Tibial artery (tissue), 4 donors: Measurements from ENCODE around the gene VANGL2.

Source experiments
- DNase-seq, 2 donors: peaks; one replicate each; pipeline ENCODE4 v3.0.0-alpha.2; 2019
- H3K27ac ChIP-seq, 2 donors: fragments of 200-600 bp; sonication (generic) in 1 of 2; 1 replicate in 1 of 2; 2 replicates in 1 of 2; pipeline ENCODE4 v1.5.1; 2018 to 2019; ENCODE audit warnings: mild to moderate bottlenecking in 1 of 2
- H3K27me3 ChIP-seq, 2 donors: fragments of 200-600 bp; sonication (generic) in 1 of 2; one replicate each; pipeline versions ENCODE4 v1.5.1 to v1.6.0; 2016 to 2019
- H3K36me3 ChIP-seq, 3 donors: fragments of 200-600 bp; sonication (generic) in 2 of 3; one replicate each; pipeline ENCODE4 v1.5.1; 2016 to 2019; ENCODE audit warnings: mild to moderate bottlenecking in 2 of 3
- H3K4me1 ChIP-seq, 4 donors: fragments of 200-600 bp; sonication (generic) in 2 of 4; 1 replicate in 3 of 4; 2 replicates in 1 of 4; pipeline ENCODE4 v1.5.1; 2016 to 2019
- H3K4me3 ChIP-seq, 2 donors: fragments of 200-600 bp; sonication (generic) in 1 of 2; 1 replicate in 1 of 2; 2 replicates in 1 of 2; pipeline ENCODE4 v1.5.1; 2018 to 2019; ENCODE audit warnings: mild to moderate bottlenecking in 2 of 2
- H3K9me3 ChIP-seq, 3 donors: fragments of 200-600 bp; sonication (generic) in 1 of 3; one replicate each; pipeline ENCODE4 v1.5.1; 2016 to 2019
- intact Hi-C: fragments of 100-400 bp; cut with DNase I; formaldehyde crosslinking; loops from one replicate; pipeline ENCODE4 v1.15.0; 2023; ENCODE audit warnings: low total_unique reads
- TF ChIP-seq, protein P1 (sequence below), 2 experiments: fragments of 200-600 bp in 1 of 2; fragments of 450-650 bp in 1 of 2; IDR thresholded peaks; one replicate each; pipeline ENCODE4 v1.5.1; 2017 to 2019; ENCODE audit warnings: antibody characterized with exemption in 2 of 2, mild to moderate bottlenecking in 1 of 2, moderate library complexity in 1 of 2

The VANGL2 gene

DNA sequence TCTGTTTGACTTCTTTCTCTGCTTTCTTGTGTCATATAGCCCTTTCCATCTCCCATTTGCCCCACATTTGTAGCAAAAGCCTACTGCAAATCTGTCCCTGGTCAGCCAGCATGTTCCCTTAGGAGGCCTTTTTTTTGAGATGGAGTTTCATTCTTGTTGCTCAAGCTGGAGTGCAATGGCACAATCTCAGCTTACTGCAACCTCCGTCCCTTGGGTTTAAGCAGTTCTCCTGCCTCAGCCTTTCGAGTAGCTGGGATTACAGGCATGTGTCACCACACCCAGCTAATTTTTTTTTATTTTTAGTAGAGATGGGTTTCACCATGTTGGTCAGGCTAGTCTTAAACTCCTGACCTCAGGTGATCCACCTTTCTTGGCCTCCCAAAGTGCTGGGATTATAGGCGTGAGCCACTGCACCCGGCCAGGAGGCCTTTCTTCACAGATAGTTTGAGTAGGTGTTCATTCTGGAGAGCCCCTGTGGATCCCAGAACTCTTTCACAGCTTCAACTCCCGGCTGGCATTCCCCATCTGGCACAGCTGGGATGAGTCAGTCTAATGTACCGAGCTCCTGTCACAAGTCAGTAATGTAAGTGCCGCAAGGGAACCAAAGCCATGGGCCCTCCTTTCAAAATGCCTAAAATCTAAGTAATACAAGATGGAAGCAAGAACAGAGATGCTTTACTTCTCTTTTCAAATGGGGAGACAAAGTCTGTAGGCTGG lies 42.9 kb upstream of the VANGL2 start:
- H3K36me3 ChIP-seq: peaks cover 48 to 83% (median 63%) of the 10 kb centered on the region in 3 donors
- DNase-seq: no peak
- intact Hi-C loops: no loop called here
- no peaks in the 10 kb centered on the region for H3K9me3 ChIP-seq
- no peaks in the 10 kb centered on the region for H3K4me1 ChIP-seq
- H3K27ac ChIP-seq: no peak overlapping the region
- no peak overlapping the region for H3K4me3 ChIP-seq
- TF ChIP-seq, protein P1, sequence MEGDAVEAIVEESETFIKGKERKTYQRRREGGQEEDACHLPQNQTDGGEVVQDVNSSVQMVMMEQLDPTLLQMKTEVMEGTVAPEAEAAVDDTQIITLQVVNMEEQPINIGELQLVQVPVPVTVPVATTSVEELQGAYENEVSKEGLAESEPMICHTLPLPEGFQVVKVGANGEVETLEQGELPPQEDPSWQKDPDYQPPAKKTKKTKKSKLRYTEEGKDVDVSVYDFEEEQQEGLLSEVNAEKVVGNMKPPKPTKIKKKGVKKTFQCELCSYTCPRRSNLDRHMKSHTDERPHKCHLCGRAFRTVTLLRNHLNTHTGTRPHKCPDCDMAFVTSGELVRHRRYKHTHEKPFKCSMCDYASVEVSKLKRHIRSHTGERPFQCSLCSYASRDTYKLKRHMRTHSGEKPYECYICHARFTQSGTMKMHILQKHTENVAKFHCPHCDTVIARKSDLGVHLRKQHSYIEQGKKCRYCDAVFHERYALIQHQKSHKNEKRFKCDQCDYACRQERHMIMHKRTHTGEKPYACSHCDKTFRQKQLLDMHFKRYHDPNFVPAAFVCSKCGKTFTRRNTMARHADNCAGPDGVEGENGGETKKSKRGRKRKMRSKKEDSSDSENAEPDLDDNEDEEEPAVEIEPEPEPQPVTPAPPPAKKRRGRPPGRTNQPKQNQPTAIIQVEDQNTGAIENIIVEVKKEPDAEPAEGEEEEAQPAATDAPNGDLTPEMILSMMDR (IDR thresholded peaks at IDR 0.05): no peak
- H3K27me3 ChIP-seq: no peaks in the 10 kb centered on the region

DNA sequence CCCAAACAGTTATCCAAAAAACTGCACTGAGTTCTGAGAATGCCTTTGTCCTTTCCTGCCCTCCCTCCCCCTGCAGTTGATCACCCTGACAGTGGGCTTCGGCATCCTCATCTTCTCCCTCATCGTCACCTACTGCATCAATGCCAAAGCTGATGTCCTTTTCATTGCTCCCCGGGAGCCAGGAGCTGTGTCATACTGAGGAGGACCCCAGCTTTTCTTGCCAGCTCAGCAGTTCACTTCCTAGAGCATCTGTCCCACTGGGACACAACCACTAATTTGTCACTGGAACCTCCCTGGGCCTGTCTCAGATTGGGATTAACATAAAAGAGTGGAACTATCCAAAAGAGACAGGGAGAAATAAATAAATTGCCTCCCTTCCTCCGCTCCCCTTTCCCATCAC lies 42.3 kb upstream of the VANGL2 start:
- TF ChIP-seq, protein P1 (IDR thresholded peaks at IDR 0.05): no peak
- Histone ChIP-seq H3K9me3 (no peaks in the 10 kb centered on the region), H3K27me3 (no peaks in the 10 kb centered on the region), H3K36me3 (peaks cover 41 to 77% (median 57%) of the 10 kb centered on the region in 3 donors), H3K27ac (no peak overlapping the region), H3K4me3 (no peak overlapping the region), H3K4me1 (no peaks in the 10 kb centered on the region)
- DNase-seq: no peak
- intact Hi-C loops: no loop called here

DNA sequence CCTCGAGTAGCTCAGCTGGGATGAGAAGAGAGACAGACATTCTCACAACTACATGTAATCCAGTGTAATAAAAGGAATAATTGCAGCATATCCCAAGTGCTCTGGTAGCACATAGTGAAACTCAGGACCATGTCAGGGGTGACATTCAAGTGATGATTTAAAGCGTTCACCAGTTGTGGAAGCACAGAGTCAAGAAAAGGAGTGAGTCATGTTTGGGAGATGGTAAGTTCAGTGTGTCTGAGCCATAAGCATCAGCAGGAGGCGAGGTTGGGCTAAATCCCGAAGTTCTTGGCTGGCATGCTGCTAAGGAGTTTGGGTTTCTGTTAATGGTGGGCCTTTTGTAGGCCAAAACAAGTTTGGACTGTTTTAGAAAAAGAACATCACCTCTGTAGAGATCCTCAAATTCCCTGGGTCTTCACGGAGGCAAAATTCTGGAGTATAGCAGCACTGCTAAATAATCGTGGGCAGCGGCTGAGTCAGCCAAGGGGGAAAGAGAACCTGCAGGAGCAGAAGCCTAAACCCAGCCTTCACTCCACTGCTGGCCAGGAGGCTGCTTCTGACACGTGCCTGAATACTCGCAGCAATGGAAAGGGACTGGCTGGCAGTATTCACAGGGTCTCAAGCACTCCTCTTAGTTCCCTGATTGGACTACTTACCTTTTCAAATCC lies 40.7 kb upstream of the VANGL2 start:
- intact Hi-C loops: no loop called here
- no peak overlapping the region for H3K27ac ChIP-seq
- peaks cover 25 to 61% (median 41%) of the 10 kb centered on the region in 3 donors for H3K36me3 ChIP-seq

DNA sequence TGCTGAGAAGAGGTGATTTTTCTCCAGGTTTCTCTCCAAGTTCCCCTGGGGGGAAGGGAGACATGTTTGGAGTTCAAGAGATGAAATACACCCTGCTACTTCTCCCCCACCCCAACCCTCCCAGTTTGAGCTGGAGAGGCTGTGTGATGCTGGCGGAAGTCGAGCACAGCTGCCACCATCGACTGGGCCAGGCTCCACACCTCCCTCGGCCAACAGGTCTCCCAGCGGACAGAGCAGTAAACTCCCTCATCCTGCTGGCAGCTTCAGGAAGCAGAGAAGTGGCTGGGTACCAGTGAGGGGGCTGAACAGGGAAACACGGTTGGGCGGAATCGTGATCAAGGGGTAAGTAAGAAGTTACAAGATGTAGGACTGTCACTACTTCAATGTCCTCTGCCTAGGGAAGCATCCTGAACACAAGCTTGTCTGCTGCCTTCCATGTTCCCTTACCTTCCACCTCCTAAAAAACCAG lies 40.1 kb upstream of the VANGL2 start:
- Histone ChIP-seq H3K27ac (no peak overlapping the region), H3K4me1 (no peaks in the 10 kb centered on the region), H3K9me3 (no peaks in the 10 kb centered on the region), H3K27me3 (no peaks in the 10 kb centered on the region), H3K4me3 (no peak overlapping the region), H3K36me3 (peaks cover 19 to 55% (median 35%) of the 10 kb centered on the region in 3 donors)
- TF ChIP-seq, protein P1 (IDR thresholded peaks at IDR 0.05): no peak
- DNase-seq: no peak
- intact Hi-C loops: no loop called here

More for the DNA sequence above, 40.7 kb upstream of the VANGL2 start:
- Histone ChIP-seq H3K4me1 (no peaks in the 10 kb centered on the region), H3K9me3 (no peaks in the 10 kb centered on the region), H3K27me3 (no peaks in the 10 kb centered on the region), H3K4me3 (no peak overlapping the region)
- TF ChIP-seq, protein P1 (IDR thresholded peaks at IDR 0.05): no peak
- no peak for DNase-seq

DNA sequence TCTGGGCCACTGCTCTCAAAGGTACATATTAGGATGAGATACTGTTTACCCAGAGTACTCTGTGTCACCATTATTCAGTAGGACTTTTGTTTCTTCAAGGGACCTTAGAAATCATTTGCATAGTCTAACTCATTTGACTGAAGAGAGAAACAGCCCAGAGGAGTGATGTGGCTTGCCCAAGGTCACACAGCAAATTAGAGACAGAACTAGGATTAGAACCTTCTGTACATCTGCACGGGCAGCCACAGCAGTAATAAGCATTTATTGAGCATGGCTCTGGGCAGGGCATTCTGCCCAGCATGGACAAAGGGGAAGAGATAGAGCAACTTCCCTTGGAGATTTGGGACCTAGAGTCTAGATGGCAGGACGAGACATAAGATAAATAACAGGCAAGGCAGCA lies 39.2 kb upstream of the VANGL2 start:
- DNase-seq: no peak
- intact Hi-C loops: no loop called here
- no peak overlapping the region for H3K4me3 ChIP-seq
- no peaks in the 10 kb centered on the region for H3K4me1 ChIP-seq
- no peak overlapping the region for H3K27ac ChIP-seq
- no peaks in the 10 kb centered on the region for H3K27me3 ChIP-seq
- TF ChIP-seq, protein P1 (IDR thresholded peaks at IDR 0.05): no peak
- H3K36me3 ChIP-seq: peaks cover 10 to 46% (median 26%) of the 10 kb centered on the region in 3 donors
- no peaks in the 10 kb centered on the region for H3K9me3 ChIP-seq
